ENCODE data around the gene RAD51B. TPM values are rescaled to one million over a fixed set of nuclear protein-coding genes. Genes with fewer than 3 reads are reported as not detected.

Gene RAD51B
- total and polyA plus RNA-seq, 9 donors = 21.6 to 70.1 (median 35.1) TPM

GRCh38 chr14:68599896-68600610, 780.5 kb downstream of the RAD51B start:
- Histone ChIP-seq H3K27me3 (no peaks in the 10 kb centered on the region), H3K36me3 (no peaks in the 10 kb centered on the region), H3K4me3 (no peak overlapping the region), H3K4me1 (ENCODE audit: insufficient read depth) (peaks cover 9% of the 10 kb centered on the region), H3K9me3 (no peaks in the 10 kb centered on the region), H3K27ac (no peak overlapping the region)
- WGBS, 3 donors = 93 to 97% (median 95%) methylated on average over 9 of the region's 9 CpGs
- no peak for DNase-seq
- TF ChIP-seq, protein P1, sequence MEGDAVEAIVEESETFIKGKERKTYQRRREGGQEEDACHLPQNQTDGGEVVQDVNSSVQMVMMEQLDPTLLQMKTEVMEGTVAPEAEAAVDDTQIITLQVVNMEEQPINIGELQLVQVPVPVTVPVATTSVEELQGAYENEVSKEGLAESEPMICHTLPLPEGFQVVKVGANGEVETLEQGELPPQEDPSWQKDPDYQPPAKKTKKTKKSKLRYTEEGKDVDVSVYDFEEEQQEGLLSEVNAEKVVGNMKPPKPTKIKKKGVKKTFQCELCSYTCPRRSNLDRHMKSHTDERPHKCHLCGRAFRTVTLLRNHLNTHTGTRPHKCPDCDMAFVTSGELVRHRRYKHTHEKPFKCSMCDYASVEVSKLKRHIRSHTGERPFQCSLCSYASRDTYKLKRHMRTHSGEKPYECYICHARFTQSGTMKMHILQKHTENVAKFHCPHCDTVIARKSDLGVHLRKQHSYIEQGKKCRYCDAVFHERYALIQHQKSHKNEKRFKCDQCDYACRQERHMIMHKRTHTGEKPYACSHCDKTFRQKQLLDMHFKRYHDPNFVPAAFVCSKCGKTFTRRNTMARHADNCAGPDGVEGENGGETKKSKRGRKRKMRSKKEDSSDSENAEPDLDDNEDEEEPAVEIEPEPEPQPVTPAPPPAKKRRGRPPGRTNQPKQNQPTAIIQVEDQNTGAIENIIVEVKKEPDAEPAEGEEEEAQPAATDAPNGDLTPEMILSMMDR (IDR thresholded peaks at IDR 0.05) = no peak
- no peak for TF ChIP-seq POLR2A (IDR thresholded peaks at IDR 0.05)
- intact Hi-C loops (cut with DNase I) = no loop called here

- WGBS, 3 donors = 73 to 78% (median 74%) methylated on average over 5 of the region's 5 CpGs
- H3K27ac ChIP-seq = no peak overlapping the region
- intact Hi-C loops (cut with DNase I) = no loop called here
Measured at GRCh38 chr14:68602507-68602906, 782.9 kb downstream of the RAD51B start.

GRCh38 chr14:68603533-68604360, 784.2 kb downstream of the RAD51B start:
- Histone ChIP-seq H3K27ac (no peak overlapping the region), H3K36me3 (no peaks in the 10 kb centered on the region), H3K4me3 (no peak overlapping the region), H3K4me1 (ENCODE audit: insufficient read depth) (peaks cover 28% of the 10 kb centered on the region), H3K9me3 (no peaks in the 10 kb centered on the region), H3K27me3 (no peaks in the 10 kb centered on the region)
- intact Hi-C loops (cut with DNase I) = no loop called here
- DNase-seq = no peak
- 95 to 97% (median 96%) methylated on average over 25 of the region's 25 CpGs for WGBS, 3 donors
- TF ChIP-seq, protein P1 (IDR thresholded peaks at IDR 0.05) = no peak
- no peak for TF ChIP-seq POLR2A (IDR thresholded peaks at IDR 0.05)
- TF ChIP-seq EP300 (IDR thresholded peaks at IDR 0.05) = no peak

More at GRCh38 chr14:68602507-68602906, 782.9 kb downstream of the RAD51B start:
- H3K36me3 ChIP-seq = no peaks in the 10 kb centered on the region
- H3K4me1 ChIP-seq (ENCODE audit: insufficient read depth) = peaks cover 24% of the 10 kb centered on the region
- no peaks in the 10 kb centered on the region for H3K9me3 ChIP-seq
- no peak overlapping the region for H3K4me3 ChIP-seq
- no peaks in the 10 kb centered on the region for H3K27me3 ChIP-seq
- DNase-seq = no peak
- TF ChIP-seq POLR2A (IDR thresholded peaks at IDR 0.05) (no peak), EP300 (IDR thresholded peaks at IDR 0.05) (no peak)
- TF ChIP-seq, protein P1 (IDR thresholded peaks at IDR 0.05) = no peak

GRCh38 chr14:68604361-68604730, 784.8 kb downstream of the RAD51B start:
- Histone ChIP-seq H3K27ac (no peak overlapping the region), H3K27me3 (no peaks in the 10 kb centered on the region), H3K9me3 (no peaks in the 10 kb centered on the region), H3K4me1 (ENCODE audit: insufficient read depth) (peaks cover 24% of the 10 kb centered on the region), H3K4me3 (no peak overlapping the region), H3K36me3 (no peaks in the 10 kb centered on the region)
- 97 to 99% (median 99%) methylated on average over 9 of the region's 9 CpGs for WGBS, 3 donors
- TF ChIP-seq EP300 (IDR thresholded peaks at IDR 0.05) (no peak), POLR2A (IDR thresholded peaks at IDR 0.05) (no peak)
- TF ChIP-seq, protein P1 (IDR thresholded peaks at IDR 0.05) = no peak
- intact Hi-C loops (cut with DNase I) = no loop called here
- DNase-seq = no peak

Data from ovary (tissue), 9 donors.